Measurements from ENCODE around the gene KHDRBS1. TPM values are rescaled to one million over a fixed set of nuclear protein-coding genes. Genes with fewer than 3 reads are reported as not detected.

The KHDRBS1 gene
- total and polyA plus RNA-seq, 2 of the 13 experiments (the other 11 are each of a cell fraction or from before 2014, with no cell fraction given) = 25.1 to 39.0 TPM

- TF ChIP-seq ZBTB40 (IDR thresholded peaks at IDR 0.05) (no peak), ZBTB40 (CRISPR knock-in tag; IDR thresholded peaks at IDR 0.05) (0 out of 2 replicates have a peak, but pooled peaks have one; percentile 44), STAG1 (CRISPR knock-in tag; IDR thresholded peaks at IDR 0.05) (no peak; the same call in 1 of the 2 replicates), MTA1 (CRISPR knock-in tag; IDR thresholded peaks at IDR 0.05; ENCODE audit: borderline replicate concordance) (peak; percentile 19; the same call in 1 of the 2 replicates), MXD1 (CRISPR knock-in tag; IDR thresholded peaks at IDR 0.05) (peak; percentile 71), ZFY (CRISPR knock-in tag; IDR thresholded peaks at IDR 0.05) (peak; percentile 40), ZNF543 (CRISPR knock-in tag; IDR thresholded peaks at IDR 0.05) (peak; percentile 49; the same call in 1 of the 2 replicates), ZNF660 (CRISPR knock-in tag; IDR thresholded peaks at IDR 0.05; ENCODE audit: borderline replicate concordance, low read depth) (0 out of 2 replicates have a peak, but pooled peaks have one; percentile 58), ZNF670 (CRISPR knock-in tag; IDR thresholded peaks at IDR 0.05; ENCODE audit: borderline replicate concordance) (peak; percentile 66; the same call in 1 of the 2 replicates), ZBTB33 (CRISPR knock-in tag; IDR thresholded peaks at IDR 0.05) (no peak), ZNF550 (CRISPR knock-in tag; IDR thresholded peaks at IDR 0.05; ENCODE audit: borderline replicate concordance) (no peak), XRCC5 (optimal IDR thresholded peaks at IDR 0.05; ENCODE audit: low read length) (no peak), MATR3 (CRISPR knock-in tag; IDR thresholded peaks at IDR 0.05) (no peak), CBX1 (IDR thresholded peaks at IDR 0.05; ENCODE audit: low read depth) (peak; percentile 52), GABPA (IDR thresholded peaks at IDR 0.05; ENCODE audit: low read depth, low read length) (peak; percentile 45), GABPA (CRISPR knock-in tag; IDR thresholded peaks at IDR 0.05; ENCODE audit: low read depth) (peak; percentile 15; the same call in 1 of the 2 replicates), TFDP1 (CRISPR knock-in tag; IDR thresholded peaks at IDR 0.05; ENCODE audit: borderline replicate concordance) (no peak), ATAD3A (CRISPR knock-in tag; IDR thresholded peaks at IDR 0.05) (no peak)
Measured at GRCh38 chr1:32072622-32073298, 59.1 kb downstream of the KHDRBS1 start, which contains the start of gene TMEM39B (continued).
